ENCODE data around the gene NDUFA7. TPM values are rescaled to one million over a fixed set of nuclear protein-coding genes. Genes with fewer than 3 reads are reported as not detected.

The NDUFA7 gene
- total RNA-seq, 1 donor from 2014 or later = 49.3 TPM

GRCh38 chr19:8311461-8312260 is 9.5 kb downstream of the NDUFA7 start:
- Histone ChIP-seq H3K4me2 (ENCODE audit: low read length) (no peak overlapping the region), H3K79me2 (ENCODE audit: insufficient read depth, low read length) (peaks cover 12% of the 10 kb centered on the region), H4K20me1 (ENCODE audit: insufficient read depth, low read length) (peaks cover 2% of the 10 kb centered on the region), H3K4me1 (ENCODE audit: insufficient read depth, low read length) (peaks cover 13% of the 10 kb centered on the region), H2AFZ (ENCODE audit: low read depth, low read length) (no peak overlapping the region), H3K4me3 (ENCODE audit: insufficient read depth, low read depth, low read length) (no peak overlapping the region), H3K36me3 (ENCODE audit: insufficient read depth, low read length) (peaks cover 22% of the 10 kb centered on the region), H3K9me3 (ENCODE audit: insufficient read depth, low read depth, low read length) (no peaks in the 10 kb centered on the region), H3K27me3 (ENCODE audit: insufficient read depth, low read length) (no peaks in the 10 kb centered on the region), H3K27ac (ENCODE audit: low read depth, low read length) (no peak overlapping the region), H3K9ac (ENCODE audit: low read length) (no peak overlapping the region)
- TF ChIP-seq EZH2 (IDR thresholded peaks at IDR 0.05; ENCODE audit: insufficient read depth, low read length) = no peak
- TF ChIP-seq, protein P1, sequence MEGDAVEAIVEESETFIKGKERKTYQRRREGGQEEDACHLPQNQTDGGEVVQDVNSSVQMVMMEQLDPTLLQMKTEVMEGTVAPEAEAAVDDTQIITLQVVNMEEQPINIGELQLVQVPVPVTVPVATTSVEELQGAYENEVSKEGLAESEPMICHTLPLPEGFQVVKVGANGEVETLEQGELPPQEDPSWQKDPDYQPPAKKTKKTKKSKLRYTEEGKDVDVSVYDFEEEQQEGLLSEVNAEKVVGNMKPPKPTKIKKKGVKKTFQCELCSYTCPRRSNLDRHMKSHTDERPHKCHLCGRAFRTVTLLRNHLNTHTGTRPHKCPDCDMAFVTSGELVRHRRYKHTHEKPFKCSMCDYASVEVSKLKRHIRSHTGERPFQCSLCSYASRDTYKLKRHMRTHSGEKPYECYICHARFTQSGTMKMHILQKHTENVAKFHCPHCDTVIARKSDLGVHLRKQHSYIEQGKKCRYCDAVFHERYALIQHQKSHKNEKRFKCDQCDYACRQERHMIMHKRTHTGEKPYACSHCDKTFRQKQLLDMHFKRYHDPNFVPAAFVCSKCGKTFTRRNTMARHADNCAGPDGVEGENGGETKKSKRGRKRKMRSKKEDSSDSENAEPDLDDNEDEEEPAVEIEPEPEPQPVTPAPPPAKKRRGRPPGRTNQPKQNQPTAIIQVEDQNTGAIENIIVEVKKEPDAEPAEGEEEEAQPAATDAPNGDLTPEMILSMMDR (IDR thresholded peaks at IDR 0.05; ENCODE audit: insufficient read depth, low read depth, low read length) = no peak
- no peaks in the 10 kb centered on the region for H3K27me3 Mint-ChIP-seq (ENCODE audit: low read depth, unreplicated experiment)
- H3K4me1 Mint-ChIP-seq (ENCODE audit: low read depth, unreplicated experiment) = peaks cover 4% of the 10 kb centered on the region
- FAIRE-seq = no peak
- no peaks in the 10 kb centered on the region for H3K9me3 Mint-ChIP-seq (ENCODE audit: unreplicated experiment)
- DNase-seq (ENCODE audit: low read depth) = no peak
- H3K4me3 Mint-ChIP-seq (ENCODE audit: unreplicated experiment) = peak overlapping the region; percentile 8
- H3K36me3 Mint-ChIP-seq (ENCODE audit: low read depth, unreplicated experiment) = peaks cover 8% of the 10 kb centered on the region
- H3K27ac Mint-ChIP-seq (ENCODE audit: unreplicated experiment) = no peak overlapping the region

DNA sequence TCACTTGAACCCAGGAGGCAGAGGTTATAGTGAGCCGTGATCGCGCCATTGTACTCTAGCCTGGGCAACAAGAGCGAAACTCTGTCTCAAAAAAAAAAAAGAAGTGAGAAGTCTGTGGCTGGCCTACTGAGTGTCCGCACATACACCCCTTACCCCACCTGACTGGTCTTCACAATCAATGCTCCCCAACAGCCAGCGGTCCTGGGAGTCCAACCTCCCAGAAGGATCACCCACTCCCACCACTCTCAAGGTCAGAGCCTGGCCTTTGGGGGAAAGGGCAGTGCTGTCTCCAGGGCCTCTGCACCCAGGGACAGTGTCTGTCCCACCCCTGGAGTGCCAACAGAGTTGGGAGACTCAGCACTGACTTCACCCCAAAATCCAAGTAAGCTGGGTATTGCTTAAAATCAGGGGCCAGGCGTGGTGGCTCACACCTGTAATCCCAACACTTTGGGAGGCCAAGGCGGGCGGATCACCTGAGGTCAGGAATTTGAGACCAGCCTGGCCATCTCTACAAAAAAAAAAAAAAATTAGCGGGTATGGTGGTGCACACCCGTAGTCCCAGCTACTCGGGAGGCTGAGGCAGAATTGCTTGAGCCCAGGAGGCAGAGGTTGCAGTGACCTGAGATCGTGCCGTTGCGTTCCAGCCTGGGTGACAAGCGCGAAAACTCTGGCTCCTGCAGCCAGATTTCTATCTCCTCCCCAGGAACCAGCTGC is 10.7 kb downstream of the NDUFA7 start:
- peaks cover 18% of the 10 kb centered on the region for H3K36me3 ChIP-seq (ENCODE audit: insufficient read depth, low read length)
- H3K9me3 ChIP-seq (ENCODE audit: insufficient read depth, low read depth, low read length) = no peaks in the 10 kb centered on the region
- no peak overlapping the region for H3K27ac Mint-ChIP-seq (ENCODE audit: unreplicated experiment)
- peaks cover 4% of the 10 kb centered on the region for H3K27me3 Mint-ChIP-seq (ENCODE audit: low read depth, unreplicated experiment)
- no peak overlapping the region for H3K27ac ChIP-seq (ENCODE audit: low read depth, low read length)
- H3K9me3 Mint-ChIP-seq (ENCODE audit: unreplicated experiment) = no peaks in the 10 kb centered on the region
- no peak overlapping the region for H3K4me3 ChIP-seq (ENCODE audit: insufficient read depth, low read depth, low read length)
- H2AFZ ChIP-seq (ENCODE audit: low read depth, low read length) = no peak overlapping the region
- peaks cover 14% of the 10 kb centered on the region for H3K79me2 ChIP-seq (ENCODE audit: insufficient read depth, low read length)
- peaks cover 13% of the 10 kb centered on the region for H3K4me1 ChIP-seq (ENCODE audit: insufficient read depth, low read length)
- no peak overlapping the region for H3K4me2 ChIP-seq (ENCODE audit: low read length)
- no peaks in the 10 kb centered on the region for H3K27me3 ChIP-seq (ENCODE audit: insufficient read depth, low read length)
- H3K36me3 Mint-ChIP-seq (ENCODE audit: low read depth, unreplicated experiment) = peaks cover 8% of the 10 kb centered on the region
- FAIRE-seq (no peak), DNase-seq (ENCODE audit: low read depth) (no peak)
- peaks cover 4% of the 10 kb centered on the region for H3K4me1 Mint-ChIP-seq (ENCODE audit: low read depth, unreplicated experiment)
- H3K4me3 Mint-ChIP-seq (ENCODE audit: unreplicated experiment) = no peak overlapping the region
- H3K9ac ChIP-seq (ENCODE audit: low read length) = no peak overlapping the region
- no peak for TF ChIP-seq EZH2 (IDR thresholded peaks at IDR 0.05; ENCODE audit: insufficient read depth, low read length)
- TF ChIP-seq, protein P1 (IDR thresholded peaks at IDR 0.05; ENCODE audit: insufficient read depth, low read depth, low read length) = no peak
- peaks cover 4% of the 10 kb centered on the region for H4K20me1 ChIP-seq (ENCODE audit: insufficient read depth, low read length)
